ENCODE results near the gene MYO1B. TPM values are rescaled to one million over a fixed set of nuclear protein-coding genes. Genes with fewer than 3 reads are reported as not detected.

Gene MYO1B
- total RNA-seq, 6 donors from 2014 or later: 112 to 311 (median 137) TPM

DNA sequence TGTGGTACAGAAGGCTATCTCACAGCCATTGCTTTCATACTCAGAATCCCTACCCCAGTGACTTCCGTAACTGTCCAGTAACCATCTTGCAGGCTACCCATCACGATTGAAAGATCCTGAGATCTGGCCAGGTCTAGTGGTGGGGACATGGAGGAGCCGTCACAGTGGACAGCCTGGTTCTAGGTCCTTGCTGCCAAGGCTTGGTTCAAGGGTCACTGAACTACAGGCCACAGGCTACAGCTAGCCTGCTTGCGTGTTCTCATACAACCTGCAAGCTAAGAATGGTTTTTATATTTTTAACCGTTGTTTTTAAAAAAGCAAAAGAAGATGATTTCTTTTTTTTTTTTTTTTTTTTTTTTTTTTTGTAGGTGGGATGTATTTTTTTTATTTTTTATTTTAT, 151.6 kb downstream of the MYO1B start:
- H3K4me1 ChIP-seq: no peaks in the 10 kb centered on the region
- DNase-seq (no peak), ATAC-seq (ENCODE audit: low FRiP score in 2 of 2) (no peak)
- WGBS, 2 donors: 88 to 94% methylated on average over 5 of the region's 5 CpGs
- no peaks in the 10 kb centered on the region for H3K27me3 ChIP-seq
- no peak overlapping the region for H3K27ac ChIP-seq
- no peak overlapping the region for H3K4me3 ChIP-seq
- TF ChIP-seq POLR2AphosphoS5 (IDR thresholded peaks at IDR 0.05): no peak
- no peak for TF ChIP-seq EP300 (IDR thresholded peaks at IDR 0.05)
- TF ChIP-seq, protein P1, sequence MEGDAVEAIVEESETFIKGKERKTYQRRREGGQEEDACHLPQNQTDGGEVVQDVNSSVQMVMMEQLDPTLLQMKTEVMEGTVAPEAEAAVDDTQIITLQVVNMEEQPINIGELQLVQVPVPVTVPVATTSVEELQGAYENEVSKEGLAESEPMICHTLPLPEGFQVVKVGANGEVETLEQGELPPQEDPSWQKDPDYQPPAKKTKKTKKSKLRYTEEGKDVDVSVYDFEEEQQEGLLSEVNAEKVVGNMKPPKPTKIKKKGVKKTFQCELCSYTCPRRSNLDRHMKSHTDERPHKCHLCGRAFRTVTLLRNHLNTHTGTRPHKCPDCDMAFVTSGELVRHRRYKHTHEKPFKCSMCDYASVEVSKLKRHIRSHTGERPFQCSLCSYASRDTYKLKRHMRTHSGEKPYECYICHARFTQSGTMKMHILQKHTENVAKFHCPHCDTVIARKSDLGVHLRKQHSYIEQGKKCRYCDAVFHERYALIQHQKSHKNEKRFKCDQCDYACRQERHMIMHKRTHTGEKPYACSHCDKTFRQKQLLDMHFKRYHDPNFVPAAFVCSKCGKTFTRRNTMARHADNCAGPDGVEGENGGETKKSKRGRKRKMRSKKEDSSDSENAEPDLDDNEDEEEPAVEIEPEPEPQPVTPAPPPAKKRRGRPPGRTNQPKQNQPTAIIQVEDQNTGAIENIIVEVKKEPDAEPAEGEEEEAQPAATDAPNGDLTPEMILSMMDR (IDR thresholded peaks at IDR 0.05): no peak
- TF ChIP-seq POLR2A (IDR thresholded peaks at IDR 0.05): no peak
- peaks cover 5 to 38% (median 18%) of the 10 kb centered on the region in 4 donors for H3K36me3 ChIP-seq
- no peaks in the 10 kb centered on the region for H3K9me3 ChIP-seq

DNA sequence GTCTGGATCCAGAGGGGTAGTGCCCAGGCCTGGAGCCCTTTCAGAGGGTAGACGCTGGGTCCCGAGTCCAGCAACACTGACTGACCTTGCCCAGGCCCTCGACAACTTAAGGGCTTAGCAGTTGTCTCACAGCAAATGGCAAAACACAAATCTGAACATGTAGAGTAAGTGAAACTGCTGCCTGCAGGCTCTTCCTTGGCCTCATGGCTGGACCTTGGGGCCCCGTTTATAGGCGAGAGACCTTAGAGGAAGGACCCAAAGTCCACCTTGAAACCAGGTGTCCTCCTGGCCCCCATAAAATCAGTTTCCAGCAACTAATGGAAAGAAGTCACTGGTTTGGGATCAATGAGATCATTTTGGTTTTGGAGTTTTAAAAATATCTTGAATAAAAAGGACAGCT, 154.4 kb downstream of the MYO1B start:
- WGBS, 2 donors: 89 to 93% methylated on average over 4 to 5 of the region's 5 CpGs
- peak overlapping the region in 1 of 4 donors; percentile 34 for H3K27ac ChIP-seq
- ATAC-seq (ENCODE audit: low FRiP score in 2 of 2): no peak

DNA sequence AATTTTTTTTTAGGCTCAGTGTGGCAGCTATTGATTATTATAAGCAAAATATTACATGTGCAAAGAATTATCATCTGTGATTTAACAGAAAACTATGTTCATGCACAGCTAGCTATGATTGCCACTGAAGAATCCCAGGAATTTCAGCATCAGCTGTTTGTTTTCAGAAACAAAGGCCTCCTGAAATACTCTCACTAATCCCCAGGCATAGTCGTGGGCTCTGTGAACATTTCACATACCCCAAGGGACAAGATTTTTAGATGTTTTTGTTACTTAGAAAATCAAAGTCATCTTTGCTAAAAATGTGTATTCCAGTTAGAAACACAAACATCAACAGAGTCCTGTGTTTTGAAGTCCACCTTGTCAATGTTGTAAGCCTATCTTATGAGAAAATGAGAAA, 156.1 kb downstream of the MYO1B start:
- no peaks in the 10 kb centered on the region for H3K9me3 ChIP-seq
- no peak overlapping the region for H3K27ac ChIP-seq
- H3K4me1 ChIP-seq: peaks cover 0 to 11% (median 3%) of the 10 kb centered on the region in 4 donors
- H3K27me3 ChIP-seq: no peaks in the 10 kb centered on the region
- WGBS, 2 donors: 64 to 66% methylated on average over 1 of the region's 1 CpG
- H3K4me3 ChIP-seq: no peak overlapping the region
- DNase-seq: no peak
- no peak for TF ChIP-seq POLR2AphosphoS5 (IDR thresholded peaks at IDR 0.05)
- no peak for TF ChIP-seq POLR2A (IDR thresholded peaks at IDR 0.05)
- ATAC-seq (ENCODE audit: low FRiP score in 2 of 2): no peak
- H3K36me3 ChIP-seq: peaks cover 0 to 14% (median 2%) of the 10 kb centered on the region in 4 donors

More for the DNA sequence above, 154.4 kb downstream of the MYO1B start:
- H3K4me1 ChIP-seq: peaks cover 0 to 11% (median 3%) of the 10 kb centered on the region in 4 donors
- H3K4me3 ChIP-seq: no peak overlapping the region
- TF ChIP-seq POLR2AphosphoS5 (IDR thresholded peaks at IDR 0.05) (no peak), EP300 (IDR thresholded peaks at IDR 0.05) (no peak), POLR2A (IDR thresholded peaks at IDR 0.05) (no peak)
- TF ChIP-seq, protein P1 (IDR thresholded peaks at IDR 0.05): no peak
- H3K9me3 ChIP-seq: no peaks in the 10 kb centered on the region
- no peaks in the 10 kb centered on the region for H3K27me3 ChIP-seq
- peaks cover 0 to 15% (median 7%) of the 10 kb centered on the region in 4 donors for H3K36me3 ChIP-seq
- no peak for DNase-seq

DNA sequence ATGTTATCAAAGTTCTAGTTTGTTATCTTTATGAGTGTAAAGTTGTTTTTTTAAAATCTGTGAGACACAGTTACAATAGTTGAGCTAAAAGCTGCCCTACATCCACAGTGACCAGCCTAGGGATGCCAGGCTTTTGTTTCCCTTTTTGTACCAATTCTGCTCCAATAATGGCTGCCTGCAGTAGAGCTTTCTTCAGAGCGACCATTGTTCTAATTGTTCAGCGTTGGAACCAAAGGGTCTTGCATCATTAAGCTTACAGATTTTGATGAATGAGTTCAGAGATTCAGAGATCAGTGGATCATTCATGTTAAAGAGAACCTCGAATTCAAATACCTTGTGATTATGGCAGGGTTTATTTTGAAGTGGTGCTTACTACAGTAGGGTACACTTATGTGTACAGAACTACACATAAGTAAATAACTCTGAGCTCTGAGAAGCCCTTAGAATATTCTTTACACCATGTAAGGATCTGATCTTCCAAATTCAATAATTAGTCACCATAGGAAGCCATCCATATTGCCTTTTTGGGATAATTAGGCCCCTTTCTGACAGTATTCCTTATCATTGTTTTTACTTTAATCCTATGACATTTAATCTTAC, 157.9 kb downstream of the MYO1B start:
- H3K9me3 ChIP-seq: no peaks in the 10 kb centered on the region
- ATAC-seq (ENCODE audit: low FRiP score in 2 of 2) (no peak), DNase-seq (no peak)
- WGBS, 2 donors: 74 to 81% methylated on average over 3 of the region's 3 CpGs
- H3K4me1 ChIP-seq: peaks cover 0 to 11% (median 3%) of the 10 kb centered on the region in 4 donors
- no peak overlapping the region for H3K27ac ChIP-seq
- TF ChIP-seq, protein P1 (IDR thresholded peaks at IDR 0.05): no peak
- TF ChIP-seq EP300 (IDR thresholded peaks at IDR 0.05) (no peak), POLR2AphosphoS5 (IDR thresholded peaks at IDR 0.05) (no peak), POLR2A (IDR thresholded peaks at IDR 0.05) (no peak)
- peaks cover 0 to 17% (median 2%) of the 10 kb centered on the region in 4 donors for H3K36me3 ChIP-seq
- no peaks in the 10 kb centered on the region for H3K27me3 ChIP-seq
- no peak overlapping the region for H3K4me3 ChIP-seq

DNA sequence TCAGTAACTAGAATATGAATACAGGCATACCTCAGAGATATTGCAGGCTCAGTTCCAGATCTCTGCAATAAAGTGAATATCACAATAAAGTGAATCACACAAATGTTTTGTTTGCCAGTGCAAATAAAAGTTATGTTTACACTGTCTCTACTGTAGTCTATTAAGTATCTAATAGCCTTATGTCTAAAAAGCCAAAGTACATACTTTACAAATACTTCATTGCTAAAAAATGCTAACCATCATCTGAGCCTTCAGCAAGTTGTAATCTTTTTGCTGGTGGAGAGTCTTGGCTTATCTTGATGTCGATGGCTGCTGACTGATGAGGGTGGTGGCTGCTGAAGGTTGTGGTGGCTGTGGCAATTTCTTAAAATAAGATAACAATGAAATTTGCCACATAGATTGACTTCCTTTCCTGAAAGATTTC, 159.4 kb downstream of the MYO1B start:
- ATAC-seq (ENCODE audit: low FRiP score in 2 of 2): peak in 1 of 2 donors; percentile 28
- 25 to 38% methylated on average over 1 of the region's 1 CpG for WGBS, 2 donors
- H3K4me1 ChIP-seq: peaks cover 0 to 11% (median 3%) of the 10 kb centered on the region in 4 donors
- no peak overlapping the region for H3K4me3 ChIP-seq
- no peaks in the 10 kb centered on the region for H3K27me3 ChIP-seq
- TF ChIP-seq POLR2AphosphoS5 (IDR thresholded peaks at IDR 0.05) (no peak), POLR2A (IDR thresholded peaks at IDR 0.05) (no peak), EP300 (IDR thresholded peaks at IDR 0.05) (no peak)
- TF ChIP-seq, protein P1 (IDR thresholded peaks at IDR 0.05): no peak
- H3K9me3 ChIP-seq: no peaks in the 10 kb centered on the region
- peaks cover 0 to 31% (median 15%) of the 10 kb centered on the region in 4 donors for H3K36me3 ChIP-seq
- no peak overlapping the region for H3K27ac ChIP-seq
- DNase-seq: no peak

All from upper lobe of left lung (tissue), 6 donors.